ENCODE results near the gene RNF166.
A peak's percentile ranks its signal among the peaks of the same experiment; 100 is the strongest.

RNF166 gene

GRCh38 chr16:88687676-88688012, 18.6 kb downstream of the RNF166 start:
- no peaks in the 10 kb centered on the region for H4K20me1 ChIP-seq
- H3K9ac ChIP-seq, result no peak overlapping the region
- H3K36me3 ChIP-seq, result no peaks in the 10 kb centered on the region
- TF ChIP-seq Cebpa-rat (IDR thresholded peaks at IDR 0.05), result no peak
- no peak overlapping the region for H3K4me3 ChIP-seq
- peaks cover 54% of the 10 kb centered on the region for H3K4me1 ChIP-seq
- no peak overlapping the region for H3K27ac ChIP-seq
- no peaks in the 10 kb centered on the region; the same call in 1 of the 2 replicates for H3K27me3 ChIP-seq
- H3K9me3 ChIP-seq, result no peaks in the 10 kb centered on the region
- H3K4me2 ChIP-seq, result no peak overlapping the region

DNA sequence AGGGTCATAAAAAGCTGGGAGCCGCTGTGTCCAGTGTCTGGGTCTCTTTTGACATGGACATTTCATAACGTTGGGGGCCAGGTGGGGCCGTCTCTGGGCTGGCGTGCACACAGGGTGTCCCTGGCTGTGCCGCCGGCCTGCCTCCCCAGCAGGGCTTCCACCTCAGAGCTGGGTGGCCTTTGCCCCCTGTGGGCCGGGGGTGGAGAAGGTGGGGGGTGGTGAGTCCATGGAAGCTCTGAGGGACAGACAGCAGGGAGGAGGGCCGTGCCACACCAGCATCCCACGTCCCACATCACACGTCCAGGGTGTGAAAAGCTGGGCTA, 19.0 kb downstream of the RNF166 start:
- no peak overlapping the region for H3K9ac ChIP-seq
- H3K27me3 ChIP-seq, result no peaks in the 10 kb centered on the region; the same call in 1 of the 2 replicates
- no peaks in the 10 kb centered on the region for H4K20me1 ChIP-seq
- no peak overlapping the region for H3K27ac ChIP-seq
- no peaks in the 10 kb centered on the region for H3K36me3 ChIP-seq
- no peak for TF ChIP-seq Cebpa-rat (IDR thresholded peaks at IDR 0.05)
- H3K4me2 ChIP-seq, result peak overlapping the region; percentile 99
- no peaks in the 10 kb centered on the region for H3K9me3 ChIP-seq
- no peak overlapping the region for H3K4me3 ChIP-seq
- H3K4me1 ChIP-seq, result peaks cover 54% of the 10 kb centered on the region

DNA sequence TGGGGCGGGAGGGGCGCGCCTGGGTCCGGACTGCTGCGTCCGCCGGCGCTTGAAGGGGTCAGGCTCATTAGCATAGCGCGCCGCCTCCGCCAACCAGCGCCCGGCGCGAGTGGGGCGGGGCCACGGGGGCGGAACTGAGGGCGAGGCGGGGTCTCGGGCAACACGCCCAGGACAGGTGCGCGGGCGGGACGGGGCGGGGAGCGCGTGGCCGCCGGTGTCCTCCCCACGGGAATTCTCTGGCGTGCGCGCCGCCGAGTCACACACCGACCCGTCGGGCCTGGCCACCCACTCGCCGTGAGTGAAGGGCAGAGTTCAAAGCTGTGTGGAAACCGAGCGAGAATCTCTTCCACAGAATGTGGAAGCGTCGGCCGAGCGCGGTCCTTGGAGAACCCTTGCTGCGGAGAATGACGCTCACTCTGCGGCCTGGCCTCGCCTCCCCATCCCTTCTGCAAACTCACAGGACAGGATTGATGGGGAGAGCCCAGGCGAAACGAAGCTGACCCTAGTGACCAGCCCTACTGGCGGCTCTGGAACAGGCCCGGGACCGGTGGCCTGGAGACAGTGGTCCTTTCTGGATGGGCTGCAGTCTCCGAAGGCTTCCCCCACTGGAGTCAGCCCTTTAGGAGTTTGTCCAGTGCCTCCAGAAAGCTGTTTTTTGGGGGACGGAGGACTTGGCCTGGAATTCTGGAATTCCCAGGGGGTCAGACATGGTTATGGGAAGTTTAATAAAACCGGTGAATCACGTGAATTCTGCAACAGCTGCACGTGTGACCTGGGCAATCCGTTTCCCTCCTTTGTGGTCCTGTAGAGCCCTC, 19.6 kb downstream of the RNF166 start, which contains the start of gene SNAI3:
Gene SNAI3, minus strand, starts transcription at position 69 of the 815 bp plus-strand sequence. CDS start 101 bp downstream, outside the sequence.
- H3K4me1 ChIP-seq, result peaks cover 54% of the 10 kb centered on the region
- peak within 1 kb of the TSS; percentile 76 for H3K9ac ChIP-seq
- peak within 1 kb of the TSS; percentile 59; the same call in 1 of the 2 replicates for H3K27ac ChIP-seq
- H3K27me3 ChIP-seq, result no peaks in the 10 kb centered on the region; the same call in 1 of the 2 replicates
- H3K4me3 ChIP-seq, result peak within 1 kb of the TSS; percentile 74
- H4K20me1 ChIP-seq, result no peaks in the 10 kb centered on the region
- peak within 1 kb of the TSS; percentile 99 for H3K4me2 ChIP-seq
- TF ChIP-seq Cebpa-rat (IDR thresholded peaks at IDR 0.05), result no peak
- no peaks in the 10 kb centered on the region for H3K36me3 ChIP-seq
- no peaks in the 10 kb centered on the region for H3K9me3 ChIP-seq

DNA sequence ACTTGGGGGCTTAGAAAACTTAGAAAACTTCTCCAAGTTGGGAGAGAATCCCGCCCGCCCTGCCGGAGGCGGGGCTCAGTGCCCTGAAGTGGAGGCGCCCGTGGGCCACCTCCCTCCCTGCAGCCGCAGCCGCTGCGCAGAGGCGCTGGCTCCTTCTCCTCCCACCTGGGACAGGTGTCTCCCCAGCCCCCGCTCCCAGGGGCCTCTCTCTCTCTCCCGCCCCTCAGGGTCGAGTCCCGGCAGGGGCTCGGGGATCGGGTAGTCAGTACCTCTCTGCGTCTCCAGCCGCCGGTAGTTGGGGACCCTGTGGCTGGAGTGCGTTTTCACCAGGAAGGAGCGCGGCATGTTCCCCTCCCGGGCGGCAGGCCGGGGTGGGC, 20.2 kb downstream of the RNF166 start:
- Histone ChIP-seq H3K27me3 (no peaks in the 10 kb centered on the region; the same call in 1 of the 2 replicates), H3K27ac (peak overlapping the region; percentile 59; the same call in 1 of the 2 replicates), H3K9ac (peak overlapping the region; percentile 76), H3K9me3 (no peaks in the 10 kb centered on the region), H3K4me3 (peak overlapping the region; percentile 74), H3K4me2 (peak overlapping the region; percentile 99), H4K20me1 (no peaks in the 10 kb centered on the region), H3K4me1 (peaks cover 56% of the 10 kb centered on the region), H3K36me3 (no peaks in the 10 kb centered on the region)
- TF ChIP-seq Cebpa-rat (IDR thresholded peaks at IDR 0.05), result no peak

- Histone ChIP-seq H3K4me3 (peak overlapping the region; percentile 74), H3K36me3 (no peaks in the 10 kb centered on the region), H4K20me1 (no peaks in the 10 kb centered on the region), H3K9ac (peak overlapping the region; percentile 76), H3K27ac (0 out of 2 replicates have a peak overlapping the region, but pooled peaks have one; percentile 59), H3K27me3 (no peaks in the 10 kb centered on the region; the same call in 1 of the 2 replicates), H3K4me2 (peak overlapping the region; percentile 99), H3K9me3 (no peaks in the 10 kb centered on the region), H3K4me1 (peaks cover 62% of the 10 kb centered on the region)
- no peak for TF ChIP-seq Cebpa-rat (IDR thresholded peaks at IDR 0.05)
Observed at GRCh38 chr16:88685156-88686061, 20.8 kb downstream of the RNF166 start.

DNA sequence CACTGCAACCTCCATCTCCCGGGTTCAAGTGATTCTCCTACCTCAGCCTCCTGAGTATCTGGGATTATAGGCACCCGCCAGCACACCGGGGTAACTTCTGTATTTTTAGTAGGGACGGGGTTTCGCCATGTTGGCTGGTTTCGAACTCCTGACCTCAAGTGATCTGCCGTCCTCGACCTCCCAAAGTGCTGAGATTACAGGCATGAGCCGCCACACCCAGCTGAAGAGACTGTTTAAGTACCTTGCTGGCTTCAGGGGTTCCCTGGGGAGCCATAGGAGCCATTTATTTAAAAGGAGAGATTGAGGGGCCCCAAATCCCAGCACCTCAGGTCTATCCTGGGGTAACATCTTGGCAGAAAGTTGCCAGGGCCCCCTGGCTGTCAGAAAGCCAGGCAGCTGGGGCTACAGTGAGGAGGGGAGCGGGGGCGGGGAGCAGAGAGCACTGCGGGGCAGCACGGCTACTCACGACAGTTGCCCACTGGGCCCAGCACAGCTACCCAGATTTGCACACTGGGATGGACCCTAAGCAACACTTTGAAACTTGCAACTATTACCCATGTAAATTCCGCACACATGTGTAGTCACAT, 21.5 kb downstream of the RNF166 start:
- no peak for TF ChIP-seq Cebpa-rat (IDR thresholded peaks at IDR 0.05)
- Histone ChIP-seq H3K4me3 (no peak overlapping the region), H3K27me3 (no peaks in the 10 kb centered on the region; the same call in 1 of the 2 replicates), H3K9me3 (no peaks in the 10 kb centered on the region), H3K27ac (no peak overlapping the region), H4K20me1 (no peaks in the 10 kb centered on the region), H3K4me1 (peaks cover 63% of the 10 kb centered on the region), H3K9ac (no peak overlapping the region), H3K4me2 (peak overlapping the region; percentile 99), H3K36me3 (no peaks in the 10 kb centered on the region)

GRCh38 chr16:88681709-88682451, 24.3 kb downstream of the RNF166 start:
- H3K4me2 ChIP-seq, result peak overlapping the region; percentile 68
- no peaks in the 10 kb centered on the region; the same call in 1 of the 2 replicates for H3K27me3 ChIP-seq
- peak overlapping the region; percentile 94 for H3K27ac ChIP-seq
- peak overlapping the region; percentile 20; the same call in 1 of the 2 replicates for H3K4me3 ChIP-seq
- no peaks in the 10 kb centered on the region for H4K20me1 ChIP-seq
- TF ChIP-seq Cebpa-rat (IDR thresholded peaks at IDR 0.05), result no peak
- peaks cover 59% of the 10 kb centered on the region for H3K4me1 ChIP-seq
- H3K36me3 ChIP-seq, result peaks cover 21% of the 10 kb centered on the region
- peak overlapping the region; percentile 84 for H3K9ac ChIP-seq
- H3K9me3 ChIP-seq, result no peaks in the 10 kb centered on the region

DNA sequence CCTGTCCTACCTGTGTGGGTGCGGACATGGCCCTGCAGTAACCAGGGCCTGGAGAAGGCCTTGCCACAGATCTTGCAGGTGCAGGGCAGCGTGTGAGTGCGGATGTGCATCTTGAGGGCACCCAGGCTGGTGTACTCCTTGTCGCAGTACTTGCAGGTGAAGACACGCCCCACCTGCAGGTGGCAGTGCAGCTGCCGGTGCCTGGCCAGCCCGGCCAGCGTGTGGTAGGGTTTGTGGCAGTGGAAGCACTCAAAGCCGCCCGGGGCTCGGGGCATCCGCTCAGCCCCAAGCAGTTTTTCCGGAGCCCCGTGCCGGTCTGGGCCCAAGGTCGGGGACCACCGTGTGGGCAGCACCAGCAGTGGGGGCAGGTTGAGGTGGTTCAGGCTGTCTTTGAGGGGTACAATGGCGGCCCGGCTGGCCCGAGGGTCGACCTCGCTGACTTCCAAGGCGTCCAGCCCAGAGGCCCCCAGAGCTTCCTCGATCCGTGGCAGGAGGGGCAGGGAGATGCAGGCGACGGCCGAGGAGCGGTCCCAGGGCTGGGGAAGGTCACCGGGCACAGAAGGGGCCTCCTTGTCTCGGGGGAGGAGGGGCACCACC, 25.0 kb downstream of the RNF166 start:
- Histone ChIP-seq H3K9ac (peak overlapping the region; percentile 84), H4K20me1 (no peaks in the 10 kb centered on the region)

More for the DNA sequence above, 25.0 kb downstream of the RNF166 start:
- Histone ChIP-seq H3K36me3 (peaks cover 28% of the 10 kb centered on the region), H3K4me3 (peak overlapping the region; percentile 20; the same call in 1 of the 2 replicates), H3K27me3 (no peaks in the 10 kb centered on the region; the same call in 1 of the 2 replicates), H3K4me1 (peaks cover 61% of the 10 kb centered on the region), H3K4me2 (peak overlapping the region; percentile 68), H3K9me3 (no peaks in the 10 kb centered on the region), H3K27ac (peak overlapping the region; percentile 94)
- TF ChIP-seq Cebpa-rat (IDR thresholded peaks at IDR 0.05), result no peak

Data from BLaER1 (cell line).